CD14-positive monocyte (primary cell): ENCODE measurements around the gene RAB40C. TPM values are rescaled to one million over a fixed set of nuclear protein-coding genes. Genes with fewer than 3 reads are reported as not detected.

Experiments used
- DNase-seq, 3 donors: peaks; one replicate each; pipeline ENCODE4 v3.0.0-alpha.2; 2011 to 2022
- H2AFZ ChIP-seq: 2 replicates; pipeline ENCODE4 v1.6.0; 2012; ENCODE audit warnings: mild to moderate bottlenecking, low read depth, low read length, inconsistent platforms; ENCODE audit not compliant: insufficient read depth, poor library complexity, severe bottlenecking
- H3K27ac ChIP-seq, 2 donors: 1 replicate in 1 of 2; 2 replicates in 1 of 2; pipeline ENCODE4 v1.5.1; 2012 to 2013; ENCODE audit warnings: low read length in 2 of 2, control low read depth in 1 of 2, inconsistent platforms in 1 of 2, low read depth in 1 of 2, mild to moderate bottlenecking in 1 of 2
- H3K27me3 ChIP-seq, 2 donors: one replicate each; pipeline versions ENCODE4 v1.6.0 to v1.6.1; 2011 to 2013; ENCODE audit warnings: low read length in 2 of 2; ENCODE audit not compliant: control insufficient read depth in 2 of 2, insufficient read depth in 2 of 2
- H3K36me3 ChIP-seq, 2 donors: replicated peaks in 1 of 2; 1 replicate in 1 of 2; 2 replicates in 1 of 2; pipeline versions ENCODE4 v1.5.1 to v1.6.1; 2012 to 2013; ENCODE audit warnings: low read length in 2 of 2, control low read depth in 1 of 2, inconsistent platforms in 1 of 2, mild to moderate bottlenecking in 1 of 2; ENCODE audit not compliant: insufficient read depth in 2 of 2, control insufficient read depth in 1 of 2
- H3K4me1 ChIP-seq, 2 donors: 1 replicate in 1 of 2; 2 replicates in 1 of 2; pipeline versions ENCODE4 v1.5.1 to v1.6.1; 2012 to 2013; ENCODE audit warnings: low read length in 2 of 2, control low read depth in 1 of 2, inconsistent platforms in 1 of 2, mild to moderate bottlenecking in 1 of 2, moderate library complexity in 1 of 2; ENCODE audit not compliant: insufficient read depth in 2 of 2, control insufficient read depth in 1 of 2
- H3K4me2 ChIP-seq: replicated peaks from 2 replicates; pipeline ENCODE3; 2012; ENCODE audit warnings: low read length, moderate library complexity, mild to moderate bottlenecking; ENCODE audit not compliant: poor library complexity, severe bottlenecking; ENCODE audit errors: extremely low read depth
- H3K4me3 ChIP-seq, 3 experiments: fragments of 200-600 bp in 1 of 3; sonication (generic) in 1 of 3; replicated peaks in 1 of 3; 1 replicate in 2 of 3; 2 replicates in 1 of 3; pipeline ENCODE4 v1.5.1; 2011 to 2013; ENCODE audit warnings: low read length in 3 of 3, mild to moderate bottlenecking in 3 of 3, control low read depth in 2 of 3, low read depth in 2 of 3, inconsistent platforms in 1 of 3, moderate library complexity in 1 of 3
- H3K79me2 ChIP-seq: 2 replicates; pipeline ENCODE4 v1.6.0; 2012; ENCODE audit warnings: mild to moderate bottlenecking, control low read depth, inconsistent platforms, low read length, moderate library complexity; ENCODE audit not compliant: insufficient read depth
- H3K9ac ChIP-seq: 2 replicates; pipeline ENCODE4 v1.6.0; 2017; ENCODE audit warnings: low read length, mild to moderate bottlenecking; ENCODE audit not compliant: insufficient read depth, poor library complexity, severe bottlenecking
- H3K9me3 ChIP-seq, 2 donors: replicated peaks in 1 of 2; 1 replicate in 1 of 2; 2 replicates in 1 of 2; pipeline versions ENCODE4 v1.5.1 to v1.6.1; 2012 to 2013; ENCODE audit warnings: low read length in 2 of 2, control low read depth in 1 of 2; ENCODE audit not compliant: control insufficient read depth in 1 of 2, insufficient read depth in 1 of 2
- H4K20me1 ChIP-seq: 2 replicates; pipeline ENCODE4 v1.6.0; 2012; ENCODE audit warnings: mild to moderate bottlenecking, low read length, control low read depth, moderate library complexity; ENCODE audit not compliant: insufficient read depth
- H3K27ac Mint-ChIP-seq, 7 donors: one replicate each; pipeline ENCODE4 v1.8.0; 2020; ENCODE audit warnings: mild to moderate bottlenecking in 7 of 7, mixed read lengths in 7 of 7, moderate library complexity in 6 of 7, inconsistent platforms in 2 of 7
- H3K27me3 Mint-ChIP-seq, 3 donors: one replicate each; pipeline ENCODE4 v1.8.0; 2021 to 2022; ENCODE audit warnings: low read depth in 3 of 3, mild to moderate bottlenecking in 3 of 3, mixed read lengths in 3 of 3, moderate library complexity in 3 of 3, inconsistent platforms in 1 of 3
- H3K36me3 Mint-ChIP-seq, 2 donors: one replicate each; pipeline ENCODE4 v1.8.0; 2020; ENCODE audit warnings: mixed read lengths in 2 of 2, inconsistent platforms in 1 of 2, mild to moderate bottlenecking in 1 of 2
- H3K4me1 Mint-ChIP-seq: one replicate; pipeline ENCODE4 v1.8.0; 2020; ENCODE audit warnings: mild to moderate bottlenecking, mixed read lengths
- H3K4me3 Mint-ChIP-seq, 2 donors: one replicate each; pipeline ENCODE4 v1.8.0; 2020; ENCODE audit warnings: mild to moderate bottlenecking in 2 of 2, mixed read lengths in 2 of 2, moderate library complexity in 1 of 2
- H3K9me3 Mint-ChIP-seq, 7 donors: one replicate each; pipeline ENCODE4 v1.8.0; 2020 to 2022; ENCODE audit warnings: mixed read lengths in 7 of 7, mild to moderate bottlenecking in 6 of 7, moderate library complexity in 6 of 7, inconsistent platforms in 2 of 7
- CTCF ChIP-seq: fragments of 200-600 bp; IDR thresholded peaks from one replicate; pipeline ENCODE4 v1.8.0; 2022; ENCODE audit warnings: antibody characterized with exemption, mild to moderate bottlenecking
- WGBS: methylation state at CpG from one replicate; pipeline ENCODE4 v1.1.5; 2013; ENCODE audit warnings: missing lambda C conversion rate; ENCODE audit not compliant: insufficient coverage; 5-methylcytosine and 5-hydroxymethylcytosine counted together
- intact Hi-C, 2 donors: fragments of 100-400 bp; cut with micrococcal nuclease; formaldehyde crosslinking; loops; one replicate each; pipeline versions ENCODE4 v1.15.0 to v1.15.1; 2023
- polyA plus RNA-seq, 3 donors: library from polyadenylated mRNA; depleted of rRNA in 1 of 3; unstranded in 2 of 3; stranded (reverse) in 1 of 3; fragments of 300-500 nt in 2 of 3; fragments of >200 nt in 1 of 3; fragmentation: Illumina TruSeq in 2 of 3; gene quantifications; 1 replicate in 2 of 3; 2 replicates in 1 of 3; pipeline ENCODE4 v1.2.3, GENCODE V29; 2012 to 2021

RAB40C gene
- polyA plus RNA-seq, 3 donors = 10.0 to 22.6 (median 10.9) TPM

DNA sequence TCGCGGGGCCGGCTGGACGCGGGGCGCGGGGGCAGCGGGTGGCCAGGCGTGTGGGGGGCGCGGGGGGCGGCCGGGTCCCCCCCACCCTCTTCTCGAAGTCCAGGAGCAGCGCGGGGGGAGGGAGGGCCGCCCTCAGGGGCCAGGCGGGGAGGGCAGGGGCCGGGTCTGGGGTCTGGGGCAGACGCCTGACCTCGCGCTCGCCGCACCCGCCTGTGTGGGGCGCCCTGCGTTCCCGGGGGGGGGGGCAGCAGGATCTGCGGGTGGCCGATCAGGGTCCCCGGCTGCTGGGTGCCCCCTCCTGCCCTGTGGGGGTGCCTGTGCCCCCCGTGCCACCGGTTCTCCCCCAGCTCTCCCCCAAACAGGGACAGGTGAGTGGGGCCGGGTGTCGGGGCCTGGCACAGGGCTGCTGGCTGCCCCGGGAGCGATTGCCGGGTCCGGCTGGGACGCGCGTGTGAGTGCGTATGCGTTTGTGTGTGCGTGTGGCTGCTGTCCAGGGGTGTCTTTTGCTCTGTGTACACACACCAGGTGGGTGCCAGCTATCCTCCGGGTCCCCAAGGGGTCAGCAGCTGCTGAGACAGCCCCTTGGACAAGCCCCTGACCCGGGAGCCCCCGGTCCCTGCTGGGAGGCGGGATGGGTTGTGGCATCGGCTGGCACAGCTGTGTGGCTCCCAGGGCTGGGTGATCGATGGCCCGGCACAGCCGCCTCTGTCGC, 29.0 kb upstream of the RAB40C start:
- no peak overlapping the region for H3K4me3 Mint-ChIP-seq
- no peak overlapping the region for H3K4me3 ChIP-seq
- H3K9me3 ChIP-seq = no peaks in the 10 kb centered on the region
- H4K20me1 ChIP-seq = no peaks in the 10 kb centered on the region
- no peaks in the 10 kb centered on the region for H3K36me3 Mint-ChIP-seq
- no peak for DNase-seq
- no peaks in the 10 kb centered on the region for H3K36me3 ChIP-seq
- H3K79me2 ChIP-seq = no peaks in the 10 kb centered on the region
- H3K4me1 Mint-ChIP-seq = no peaks in the 10 kb centered on the region
- H3K9ac ChIP-seq = no peak overlapping the region
- H3K4me2 ChIP-seq = no peak overlapping the region
- intact Hi-C loops = no loop called here
- no peak overlapping the region for H2AFZ ChIP-seq
- 30% methylated on average over 27 of the region's 54 CpGs for WGBS
- H3K27me3 ChIP-seq = peaks cover 7 to 31% of the 10 kb centered on the region in 2 donors
- peaks cover 25 to 47% (median 45%) of the 10 kb centered on the region in 3 donors for H3K27me3 Mint-ChIP-seq
- no peak overlapping the region for H3K27ac Mint-ChIP-seq
- TF ChIP-seq CTCF = no peak
- H3K9me3 Mint-ChIP-seq = peaks cover 0 to 3% (median 1%) of the 10 kb centered on the region in 7 donors
- H3K4me1 ChIP-seq = no peaks in the 10 kb centered on the region
- H3K27ac ChIP-seq = no peak overlapping the region

DNA sequence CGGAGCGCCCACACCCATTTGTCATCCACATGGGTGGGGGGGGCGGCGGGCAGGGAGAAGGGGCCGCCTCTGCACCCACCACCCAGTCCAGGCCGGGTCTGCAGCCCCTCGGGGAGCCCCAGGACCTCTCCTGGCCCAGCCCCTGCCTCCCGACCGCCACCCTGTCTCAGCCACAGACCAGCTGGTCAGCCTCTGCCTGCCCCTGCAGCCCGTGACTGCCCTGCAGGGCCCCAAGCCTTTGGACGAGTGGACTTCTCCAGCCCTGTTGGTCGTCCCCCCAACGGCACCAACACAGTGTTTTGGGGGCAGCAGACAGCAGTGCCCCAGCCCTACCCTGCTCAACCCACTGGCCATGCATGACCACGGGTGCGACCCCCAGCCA, 28.5 kb upstream of the RAB40C start:
- no peak overlapping the region for H2AFZ ChIP-seq
- H3K36me3 Mint-ChIP-seq = no peaks in the 10 kb centered on the region
- 82% methylated on average over 10 of the region's 15 CpGs for WGBS
- no peak overlapping the region for H3K9ac ChIP-seq
- TF ChIP-seq CTCF = no peak
- H3K4me1 ChIP-seq = peaks cover under 1 to 1% of the 10 kb centered on the region in 2 donors
- peaks cover 0 to 3% (median 1%) of the 10 kb centered on the region in 7 donors for H3K9me3 Mint-ChIP-seq
- H4K20me1 ChIP-seq = no peaks in the 10 kb centered on the region
- intact Hi-C loops = no loop called here
- H3K27ac Mint-ChIP-seq = no peak overlapping the region
- peaks cover 1% of the 10 kb centered on the region for H3K4me1 Mint-ChIP-seq
- H3K4me3 ChIP-seq = no peak overlapping the region
- no peaks in the 10 kb centered on the region for H3K79me2 ChIP-seq
- DNase-seq = no peak
- no peak overlapping the region for H3K27ac ChIP-seq
- peak overlapping the region in 1 of 2 donors; percentile 62 for H3K4me3 Mint-ChIP-seq
- peaks cover 25 to 47% (median 45%) of the 10 kb centered on the region in 3 donors for H3K27me3 Mint-ChIP-seq
- H3K4me2 ChIP-seq = no peak overlapping the region
- no peaks in the 10 kb centered on the region for H3K36me3 ChIP-seq
- H3K9me3 ChIP-seq = no peaks in the 10 kb centered on the region
- H3K27me3 ChIP-seq = peaks cover 7 to 31% of the 10 kb centered on the region in 2 donors
